Endothelial cell of umbilical vein (primary cell): ENCODE data around the gene LY9. TPM values are rescaled to one million over a fixed set of nuclear protein-coding genes. Genes with fewer than 3 reads are reported as not detected.

Experiments
- BruUV-seq: library from RNA; stranded (reverse); fragments of 400-500 nt; replicated peaks from 2 replicates; lab custom pipeline; 2021; lab: Mats Ljungman, UMichigan
- CTCF ChIA-PET: fragments of 300-600, 350-600 bp; sonication (Branson Sonifier 250); formaldehyde crosslinking; loops from one replicate; lab custom pipeline; 2021; ENCODE audit warnings: antibody characterized with exemption, inconsistent platforms; lab: Charles Lee
- POLR2A ChIA-PET: fragments of 300-600, 350-600 bp; sonication (Branson Sonifier 250); formaldehyde crosslinking; loops from one replicate; lab custom pipeline; 2021; ENCODE audit warnings: antibody characterized with exemption, inconsistent platforms; lab: Charles Lee
- DNase-seq: peaks from one replicate; pipeline ENCODE4 v3.0.0-alpha.2; 2011; ENCODE audit warnings: low read depth, low spot score
- FAIRE-seq: peaks from 2 replicates; lab custom pipeline; 2011; peaks lifted over from hg19 to GRCh38; lab: Jason Lieb, UNC
- H2AFZ ChIP-seq: 2 replicates; pipeline ENCODE4 v1.6.0; 2012; ENCODE audit warnings: low read depth, low read length, control low read depth, inconsistent platforms
- H3K27ac ChIP-seq: 2 replicates; pipeline ENCODE4 v1.5.1; 2011; ENCODE audit warnings: low read depth, mild to moderate bottlenecking, control low read depth, low read length, moderate library complexity; ENCODE audit not compliant: insufficient read depth
- H3K27me3 ChIP-seq, 2 experiments: 2 replicates each; pipeline versions ENCODE4 v1.6.0 to v1.6.1; 2011; ENCODE audit warnings: low read length in 2 of 2, mixed read lengths in 1 of 2; ENCODE audit not compliant: control insufficient read depth in 2 of 2, insufficient read depth in 2 of 2
- H3K36me3 ChIP-seq, 2 experiments: 2 replicates in 1 of 2; 3 replicates in 1 of 2; pipeline ENCODE4 v1.5.1; 2011; ENCODE audit warnings: low read length in 2 of 2, mild to moderate bottlenecking in 1 of 2, moderate library complexity in 1 of 2; ENCODE audit not compliant: control insufficient read depth in 2 of 2, insufficient read depth in 2 of 2; ENCODE audit errors: extremely low read depth in 1 of 2
- H3K4me1 ChIP-seq: 3 replicates; pipeline ENCODE4 v1.5.1; 2011; ENCODE audit warnings: mild to moderate bottlenecking, low read length; ENCODE audit not compliant: control insufficient read depth, insufficient read depth; ENCODE audit errors: extremely low read depth
- H3K4me2 ChIP-seq: 2 replicates; pipeline ENCODE4 v1.6.1; 2011; ENCODE audit warnings: low read length, control low read depth, mixed read lengths; ENCODE audit not compliant: insufficient read depth
- H3K4me3 ChIP-seq, 3 experiments: fragments of 200-600 bp in 1 of 3; sonication (generic), shearing (Covaris generic) in 1 of 3; replicated peaks in 1 of 3; 2 replicates each; pipeline ENCODE4 v1.5.1; 2011 to 2016; ENCODE audit warnings: control low read depth in 3 of 3, low read length in 3 of 3, mild to moderate bottlenecking in 2 of 3, inconsistent platforms in 1 of 3, low read depth in 1 of 3, moderate library complexity in 1 of 3; ENCODE audit not compliant: insufficient read depth in 1 of 3
- H3K79me2 ChIP-seq: 2 replicates; pipeline ENCODE4 v1.6.0; 2012; ENCODE audit warnings: low read length, inconsistent platforms; ENCODE audit not compliant: control insufficient read depth, insufficient read depth
- H3K9ac ChIP-seq: replicated peaks from 2 replicates; pipeline ENCODE3; 2011; ENCODE audit warnings: low read length, control low read depth; ENCODE audit not compliant: insufficient read depth; ENCODE audit errors: extremely low read depth
- H3K9me1 ChIP-seq: replicated peaks from 3 replicates; pipeline ENCODE4 v1.6.0; 2011; ENCODE audit warnings: mild to moderate bottlenecking, low read length; ENCODE audit not compliant: control insufficient read depth, insufficient read depth; ENCODE audit errors: extremely low read depth
- H3K9me3 ChIP-seq: replicated peaks from 2 replicates; pipeline ENCODE4 v1.5.1; 2012; ENCODE audit warnings: low read length, inconsistent platforms; ENCODE audit not compliant: control insufficient read depth, insufficient read depth
- H4K20me1 ChIP-seq: replicated peaks from 2 replicates; pipeline ENCODE3; 2011; ENCODE audit warnings: mild to moderate bottlenecking, low read length; ENCODE audit not compliant: control insufficient read depth, insufficient read depth; ENCODE audit errors: extremely low read depth
- CTCF ChIP-seq, 2 donors: IDR thresholded peaks; 1 replicate in 1 of 2; 2 replicates in 1 of 2; pipeline ENCODE4 v1.5.1; 2011; ENCODE audit warnings: low read length in 2 of 2, mild to moderate bottlenecking in 2 of 2, moderate library complexity in 2 of 2, control low read depth in 1 of 2, inconsistent platforms in 1 of 2, low read depth in 1 of 2; ENCODE audit not compliant: insufficient read depth in 1 of 2; ENCODE audit errors: extremely low read depth in 1 of 2
- EZH2 ChIP-seq: IDR thresholded peaks from 2 replicates; pipeline ENCODE4 v1.6.1; 2012; ENCODE audit warnings: borderline replicate concordance, low read depth, mild to moderate bottlenecking, moderate library complexity, low read length, inconsistent platforms; ENCODE audit not compliant: severe bottlenecking
- FOS ChIP-seq: IDR thresholded peaks from 2 replicates; pipeline ENCODE4 v1.6.1; 2011; ENCODE audit warnings: mild to moderate bottlenecking, low read length, moderate library complexity, borderline replicate concordance; ENCODE audit not compliant: insufficient read depth
- GATA2 ChIP-seq: IDR thresholded peaks from 2 replicates; pipeline ENCODE4 v1.7.0; 2011; ENCODE audit warnings: low read depth, mild to moderate bottlenecking, moderate library complexity, mixed read lengths, low read length; ENCODE audit not compliant: insufficient read length, insufficient read depth
- JUN ChIP-seq: IDR thresholded peaks from 2 replicates; pipeline ENCODE4 v1.6.1; 2011; ENCODE audit warnings: borderline replicate concordance, low read depth; ENCODE audit not compliant: insufficient read length, insufficient read depth
- MAX ChIP-seq: IDR thresholded peaks from 2 replicates; pipeline ENCODE4 v1.6.1; 2011; ENCODE audit not compliant: insufficient read depth, insufficient read length
- MYC ChIP-seq: IDR thresholded peaks from one replicate; pipeline ENCODE4 v1.6.1; 2011; ENCODE audit warnings: mild to moderate bottlenecking, low read depth, low read length
- POLR2A ChIP-seq: IDR thresholded peaks from 2 replicates; pipeline ENCODE4 v1.6.1; 2012; ENCODE audit warnings: low read depth, mild to moderate bottlenecking, control low read depth, low read length
- POLR2AphosphoS5 ChIP-seq: IDR thresholded peaks from 2 replicates; pipeline ENCODE4 v1.6.1; 2012; ENCODE audit warnings: low read depth, mild to moderate bottlenecking, control low read depth, low read length, moderate library complexity; ENCODE audit not compliant: insufficient read depth
- dilution Hi-C: fragments of 300-500 bp; cut with MboI; formaldehyde crosslinking; loops from one replicate; pipeline ENCODE4 v1.15.0; 2019; ENCODE audit warnings: low sequenced_read_pairs; ENCODE audit not compliant: extremely low pct_ligation_motif_present
- intact Hi-C: fragments of 100-400 bp; cut with micrococcal nuclease; formaldehyde crosslinking; loops from one replicate; pipeline ENCODE4 v1.10.0; 2022
- polyA plus RNA-seq, 4 experiments: library from polyadenylated mRNA; depleted of rRNA in 3 of 4; stranded (reverse) in 3 of 4; unstranded in 1 of 4; fragments of >200 nt; gene quantifications; 2 replicates each; pipeline versions ENCODE4 v1.2.1 to v1.2.3, GENCODE V29; 2011 to 2012; ENCODE audit warnings: missing spikeins in 1 of 4
- total RNA-seq: library from RNA; stranded (reverse); gene quantifications from 2 replicates; pipeline ENCODE4 v1.2.3, GENCODE V29; 2021

LY9 gene
- total and polyA plus RNA-seq, 2 donors (not counting 3 experiments of a cell fraction or from before 2014, with no cell fraction given): not detected

GRCh38 chr1:160858097-160858496, 62.1 kb downstream of the LY9 start:
- Histone ChIP-seq H3K9me3 (no peaks in the 10 kb centered on the region), H3K4me1 (no peaks in the 10 kb centered on the region), H3K9ac (no peak overlapping the region), H3K27me3 (no peaks in the 10 kb centered on the region), H3K79me2 (no peaks in the 10 kb centered on the region), H2AFZ (no peak overlapping the region), H3K4me3 (no peak overlapping the region), H3K27ac (no peak overlapping the region), H4K20me1 (no peaks in the 10 kb centered on the region), H3K9me1 (no peaks in the 10 kb centered on the region), H3K36me3 (no peaks in the 10 kb centered on the region), H3K4me2 (no peak overlapping the region)
- intact Hi-C loops (no loop called here), dilution Hi-C loops (no loop called here)
- FAIRE-seq (no peak), DNase-seq (no peak)
- no TSS peak for BruUV-seq
- ChIA-PET POLR2A (no interaction called here), CTCF (no interaction called here)
- TF ChIP-seq JUN: no peak
- no peak for TF ChIP-seq POLR2AphosphoS5
- no peak for TF ChIP-seq MAX
- no peak for TF ChIP-seq CTCF (IDR thresholded peaks at IDR 0.05; ENCODE audit: extremely low read depth in 1 of 2, insufficient read depth in 1 of 2, low read depth in 1 of 2, low read length in 2 of 2)
- no peak for TF ChIP-seq EZH2
- TF ChIP-seq MYC: no peak
- TF ChIP-seq POLR2A: no peak
- TF ChIP-seq GATA2: no peak
- no peak for TF ChIP-seq FOS
